Activated naive CD4-positive, alpha-beta T cell treated with anti-CD3 and anti-CD28 coated beads, Interleukin-2, amount 50 U/mL, for 24 hours (primary cell): ENCODE measurements around the gene SCN9A.

ENCODE experiments used
- H3K27ac Mint-ChIP-seq: one replicate; pipeline ENCODE4 v1.8.0; 2021; ENCODE audit warnings: mild to moderate bottlenecking, mixed read lengths
- H3K27me3 Mint-ChIP-seq: one replicate; pipeline ENCODE4 v1.8.0; 2021; ENCODE audit warnings: mixed read lengths
- H3K36me3 Mint-ChIP-seq: one replicate; pipeline ENCODE4 v1.8.0; 2021; ENCODE audit warnings: mixed read lengths
- H3K4me1 Mint-ChIP-seq: one replicate; pipeline ENCODE4 v1.8.0; 2021; ENCODE audit warnings: mixed read lengths
- H3K4me3 Mint-ChIP-seq: one replicate; pipeline ENCODE4 v1.8.0; 2021; ENCODE audit warnings: mild to moderate bottlenecking, mixed read lengths
- H3K9me3 Mint-ChIP-seq: one replicate; pipeline ENCODE4 v1.8.0; 2021; ENCODE audit warnings: mixed read lengths

The SCN9A gene

DNA sequence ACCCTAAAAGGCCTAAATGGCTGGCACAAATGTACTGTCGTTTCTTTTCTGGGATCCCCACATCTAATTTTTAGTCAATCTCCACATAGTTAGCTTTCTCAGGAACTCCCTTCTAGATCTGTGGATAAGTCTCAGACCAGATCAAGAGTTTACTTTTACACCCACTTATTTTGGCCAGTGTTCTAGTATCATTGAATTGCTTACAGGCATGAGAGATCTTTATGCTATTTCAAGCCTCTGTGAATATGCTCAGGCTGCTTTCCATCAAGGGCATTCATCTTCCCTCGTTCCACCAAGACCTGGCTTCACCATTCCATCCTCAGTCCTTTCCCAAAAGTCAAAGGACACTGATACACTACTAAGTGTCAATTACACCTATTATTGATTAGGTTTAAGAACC, 220.2 kb downstream of the SCN9A start:
- Mint-ChIP-seq H3K27ac (no peak overlapping the region), H3K27me3 (peaks cover 14% of the 10 kb centered on the region), H3K9me3 (no peaks in the 10 kb centered on the region), H3K4me3 (no peak overlapping the region), H3K4me1 (no peaks in the 10 kb centered on the region), H3K36me3 (no peaks in the 10 kb centered on the region)

DNA sequence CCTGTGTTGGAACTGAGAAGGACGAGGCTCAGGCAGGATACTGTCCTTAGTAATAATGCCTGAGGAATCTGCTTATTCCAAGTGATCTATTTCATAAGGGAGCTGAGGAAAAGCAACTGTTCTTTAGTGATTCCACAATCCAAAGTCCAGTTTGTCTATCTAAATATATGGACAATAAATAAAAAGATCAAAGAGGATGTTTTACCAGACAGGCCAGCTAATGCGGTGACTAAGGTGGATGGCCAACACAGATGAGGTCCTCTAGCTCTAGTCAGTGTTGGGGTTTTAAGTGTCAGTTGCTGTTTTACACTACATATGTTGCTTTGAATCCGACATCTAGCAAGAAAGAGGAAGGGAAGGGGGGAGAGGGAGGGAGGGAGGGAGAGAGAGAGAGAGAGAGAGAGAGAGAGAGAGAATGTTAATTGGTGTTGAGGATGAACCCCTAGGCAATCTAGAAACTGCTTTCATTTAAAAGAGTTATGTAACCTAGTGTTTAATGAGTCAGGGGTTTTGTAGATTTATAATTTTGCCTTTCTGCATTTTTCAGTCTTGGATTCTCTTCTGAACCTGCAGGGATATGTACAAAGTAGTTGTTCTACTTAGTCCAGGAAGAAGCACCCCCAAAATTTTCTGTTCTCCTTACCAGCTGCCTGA, 220.9 kb downstream of the SCN9A start:
- Mint-ChIP-seq H3K27me3 (peaks cover 14% of the 10 kb centered on the region), H3K9me3 (no peaks in the 10 kb centered on the region), H3K27ac (no peak overlapping the region), H3K4me3 (no peak overlapping the region), H3K4me1 (no peaks in the 10 kb centered on the region), H3K36me3 (no peaks in the 10 kb centered on the region)

- no peaks in the 10 kb centered on the region for H3K9me3 Mint-ChIP-seq
Measured at GRCh38 chr2:166152064-166152463, 223.7 kb downstream of the SCN9A start.

GRCh38 chr2:166148500-166149400, 227.0 kb downstream of the SCN9A start:
- Mint-ChIP-seq H3K4me1 (no peaks in the 10 kb centered on the region), H3K36me3 (no peaks in the 10 kb centered on the region), H3K27ac (no peak overlapping the region), H3K27me3 (peaks cover 4% of the 10 kb centered on the region), H3K4me3 (no peak overlapping the region), H3K9me3 (no peaks in the 10 kb centered on the region)

More at GRCh38 chr2:166152064-166152463, 223.7 kb downstream of the SCN9A start:
- Mint-ChIP-seq H3K4me3 (no peak overlapping the region), H3K36me3 (no peaks in the 10 kb centered on the region), H3K4me1 (no peaks in the 10 kb centered on the region), H3K27me3 (peaks cover 7% of the 10 kb centered on the region), H3K27ac (no peak overlapping the region)

- Mint-ChIP-seq H3K4me1 (no peaks in the 10 kb centered on the region), H3K27ac (no peak overlapping the region), H3K36me3 (no peaks in the 10 kb centered on the region), H3K4me3 (no peak overlapping the region), H3K27me3 (no peaks in the 10 kb centered on the region), H3K9me3 (no peaks in the 10 kb centered on the region)
Measured at GRCh38 chr2:166147883-166148282, 227.9 kb downstream of the SCN9A start.
